Neural cell (in vitro differentiated cells): ENCODE results near the gene SEPTIN2.

ENCODE experiments used
- SMC3 ChIP-seq: fragments of 450-650 bp; conservative IDR thresholded peaks from 2 replicates; pipeline ENCODE4 v1.6.1; 2014; ENCODE audit warnings: antibody characterized with exemption, mild to moderate bottlenecking, moderate library complexity; ENCODE audit not compliant: poor library complexity
- TF ChIP-seq, protein P1 (sequence below): fragments of 450-650 bp; IDR thresholded peaks from 2 replicates; pipeline ENCODE4 v1.5.1; 2014; ENCODE audit warnings: antibody characterized with exemption, mild to moderate bottlenecking, moderate library complexity; ENCODE audit not compliant: poor library complexity, severe bottlenecking
- TF ChIP-seq, protein P2 (sequence below): IDR thresholded peaks from 2 replicates; pipeline ENCODE4 v1.6.1; 2012; ENCODE audit warnings: borderline replicate concordance

DNA sequence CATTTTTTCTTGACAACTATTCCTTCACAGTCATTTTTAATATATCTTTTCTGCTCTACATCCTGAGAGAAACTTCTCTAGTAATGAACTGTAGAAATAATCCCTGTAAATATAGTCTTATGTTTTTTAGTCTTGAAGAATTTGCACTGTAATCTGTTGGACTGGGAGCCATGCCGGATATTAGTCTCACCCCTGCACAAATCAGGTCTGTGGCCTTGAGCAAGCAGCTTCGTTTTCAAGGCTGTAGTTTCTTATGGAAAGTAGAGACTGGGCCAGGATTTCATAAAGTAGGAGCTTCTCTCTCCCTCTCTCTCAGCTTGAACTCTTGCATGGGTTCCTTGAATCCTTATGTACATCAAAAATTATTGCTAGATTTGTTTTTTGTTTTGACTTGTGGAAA, 49.1 kb downstream of the SEPTIN2 start:
- TF ChIP-seq, protein P1, sequence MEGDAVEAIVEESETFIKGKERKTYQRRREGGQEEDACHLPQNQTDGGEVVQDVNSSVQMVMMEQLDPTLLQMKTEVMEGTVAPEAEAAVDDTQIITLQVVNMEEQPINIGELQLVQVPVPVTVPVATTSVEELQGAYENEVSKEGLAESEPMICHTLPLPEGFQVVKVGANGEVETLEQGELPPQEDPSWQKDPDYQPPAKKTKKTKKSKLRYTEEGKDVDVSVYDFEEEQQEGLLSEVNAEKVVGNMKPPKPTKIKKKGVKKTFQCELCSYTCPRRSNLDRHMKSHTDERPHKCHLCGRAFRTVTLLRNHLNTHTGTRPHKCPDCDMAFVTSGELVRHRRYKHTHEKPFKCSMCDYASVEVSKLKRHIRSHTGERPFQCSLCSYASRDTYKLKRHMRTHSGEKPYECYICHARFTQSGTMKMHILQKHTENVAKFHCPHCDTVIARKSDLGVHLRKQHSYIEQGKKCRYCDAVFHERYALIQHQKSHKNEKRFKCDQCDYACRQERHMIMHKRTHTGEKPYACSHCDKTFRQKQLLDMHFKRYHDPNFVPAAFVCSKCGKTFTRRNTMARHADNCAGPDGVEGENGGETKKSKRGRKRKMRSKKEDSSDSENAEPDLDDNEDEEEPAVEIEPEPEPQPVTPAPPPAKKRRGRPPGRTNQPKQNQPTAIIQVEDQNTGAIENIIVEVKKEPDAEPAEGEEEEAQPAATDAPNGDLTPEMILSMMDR, result no peak
- no peak for TF ChIP-seq SMC3
- TF ChIP-seq, protein P2, sequence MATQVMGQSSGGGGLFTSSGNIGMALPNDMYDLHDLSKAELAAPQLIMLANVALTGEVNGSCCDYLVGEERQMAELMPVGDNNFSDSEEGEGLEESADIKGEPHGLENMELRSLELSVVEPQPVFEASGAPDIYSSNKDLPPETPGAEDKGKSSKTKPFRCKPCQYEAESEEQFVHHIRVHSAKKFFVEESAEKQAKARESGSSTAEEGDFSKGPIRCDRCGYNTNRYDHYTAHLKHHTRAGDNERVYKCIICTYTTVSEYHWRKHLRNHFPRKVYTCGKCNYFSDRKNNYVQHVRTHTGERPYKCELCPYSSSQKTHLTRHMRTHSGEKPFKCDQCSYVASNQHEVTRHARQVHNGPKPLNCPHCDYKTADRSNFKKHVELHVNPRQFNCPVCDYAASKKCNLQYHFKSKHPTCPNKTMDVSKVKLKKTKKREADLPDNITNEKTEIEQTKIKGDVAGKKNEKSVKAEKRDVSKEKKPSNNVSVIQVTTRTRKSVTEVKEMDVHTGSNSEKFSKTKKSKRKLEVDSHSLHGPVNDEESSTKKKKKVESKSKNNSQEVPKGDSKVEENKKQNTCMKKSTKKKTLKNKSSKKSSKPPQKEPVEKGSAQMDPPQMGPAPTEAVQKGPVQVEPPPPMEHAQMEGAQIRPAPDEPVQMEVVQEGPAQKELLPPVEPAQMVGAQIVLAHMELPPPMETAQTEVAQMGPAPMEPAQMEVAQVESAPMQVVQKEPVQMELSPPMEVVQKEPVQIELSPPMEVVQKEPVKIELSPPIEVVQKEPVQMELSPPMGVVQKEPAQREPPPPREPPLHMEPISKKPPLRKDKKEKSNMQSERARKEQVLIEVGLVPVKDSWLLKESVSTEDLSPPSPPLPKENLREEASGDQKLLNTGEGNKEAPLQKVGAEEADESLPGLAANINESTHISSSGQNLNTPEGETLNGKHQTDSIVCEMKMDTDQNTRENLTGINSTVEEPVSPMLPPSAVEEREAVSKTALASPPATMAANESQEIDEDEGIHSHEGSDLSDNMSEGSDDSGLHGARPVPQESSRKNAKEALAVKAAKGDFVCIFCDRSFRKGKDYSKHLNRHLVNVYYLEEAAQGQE, result no peak
